Measurements from ENCODE around the gene DDX23.
A peak's percentile ranks its signal among the peaks of the same experiment; 100 is the strongest.
"Not testable (repeated sequence)": the region's sequence is repeated elsewhere in the genome, so short reads cannot be mapped to it uniquely, and the experiment has no call there.

Gene DDX23

DNA sequence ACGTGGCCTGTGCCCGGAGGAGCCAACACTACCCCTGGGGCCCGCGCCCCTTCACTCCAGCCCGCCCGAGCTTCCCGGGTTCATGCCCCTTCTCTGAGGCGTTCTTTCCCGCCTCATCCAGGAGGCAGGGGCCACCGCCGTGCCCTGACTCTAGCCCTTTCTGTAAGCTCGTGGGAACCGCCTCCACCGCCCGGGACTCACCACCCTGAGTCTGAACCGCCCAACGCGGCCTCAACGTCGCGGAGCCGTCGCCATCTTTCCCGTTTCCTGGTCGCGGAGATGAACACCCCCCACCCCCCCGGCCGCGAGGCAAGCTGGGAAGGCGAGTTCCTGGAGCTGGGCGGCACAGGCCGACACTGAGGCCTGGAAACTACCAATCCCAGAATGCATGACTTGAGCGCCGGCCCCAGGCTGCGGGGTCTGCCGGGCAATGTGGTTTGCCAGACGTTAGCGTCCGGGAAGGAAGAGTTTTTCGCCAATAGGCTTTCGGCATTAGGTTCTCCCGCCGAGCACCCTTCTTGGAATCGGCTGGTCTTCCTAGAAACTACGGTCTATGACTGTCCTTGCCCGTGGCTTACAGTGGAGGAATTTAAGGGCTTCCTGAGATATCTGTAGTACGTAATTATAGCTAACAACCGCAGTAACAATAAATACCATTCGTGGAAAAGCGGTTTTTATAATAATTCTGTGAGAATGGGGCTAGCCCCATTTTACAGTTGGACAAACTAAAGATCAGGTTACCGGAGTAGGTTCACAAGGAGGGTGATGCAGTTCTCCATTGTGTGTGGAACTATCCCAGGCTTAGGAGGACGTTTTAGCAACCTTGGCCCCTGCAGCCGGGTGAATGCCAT lies at the start of gene DDX23:
Gene DDX23 (minus strand): TSS at position 281 of the 851 bp plus-strand sequence. CDS start 6,381 bp downstream, outside the sequence.
- DNase-seq = peak; percentile 98

GRCh38 chr12:48901278-48901677 lies 49.3 kb upstream of the DDX23 start:
- no peak for DNase-seq

- DNase-seq = no peak
Measured at GRCh38 chr12:48899651-48900050, 47.7 kb upstream of the DDX23 start.

DNA sequence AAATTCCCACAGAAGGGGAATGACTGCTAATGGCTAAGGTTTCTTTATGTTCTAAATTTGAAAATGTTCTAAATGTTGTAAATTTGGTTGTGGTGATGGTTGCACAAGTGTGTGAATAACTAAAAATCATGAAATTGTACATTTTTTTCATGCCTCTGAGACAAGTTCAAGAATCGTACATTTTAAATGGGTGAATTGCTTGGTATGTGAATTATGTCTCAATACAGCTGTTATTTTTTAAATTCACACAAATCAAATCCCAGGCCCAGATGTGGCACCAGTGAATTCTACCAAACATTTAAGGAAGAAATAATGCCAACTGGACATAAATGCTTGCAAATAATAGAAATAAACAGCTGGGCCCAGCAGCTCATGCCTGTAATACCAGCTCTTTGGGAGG lies 42.3 kb upstream of the DDX23 start:
- no peak for DNase-seq

DNA sequence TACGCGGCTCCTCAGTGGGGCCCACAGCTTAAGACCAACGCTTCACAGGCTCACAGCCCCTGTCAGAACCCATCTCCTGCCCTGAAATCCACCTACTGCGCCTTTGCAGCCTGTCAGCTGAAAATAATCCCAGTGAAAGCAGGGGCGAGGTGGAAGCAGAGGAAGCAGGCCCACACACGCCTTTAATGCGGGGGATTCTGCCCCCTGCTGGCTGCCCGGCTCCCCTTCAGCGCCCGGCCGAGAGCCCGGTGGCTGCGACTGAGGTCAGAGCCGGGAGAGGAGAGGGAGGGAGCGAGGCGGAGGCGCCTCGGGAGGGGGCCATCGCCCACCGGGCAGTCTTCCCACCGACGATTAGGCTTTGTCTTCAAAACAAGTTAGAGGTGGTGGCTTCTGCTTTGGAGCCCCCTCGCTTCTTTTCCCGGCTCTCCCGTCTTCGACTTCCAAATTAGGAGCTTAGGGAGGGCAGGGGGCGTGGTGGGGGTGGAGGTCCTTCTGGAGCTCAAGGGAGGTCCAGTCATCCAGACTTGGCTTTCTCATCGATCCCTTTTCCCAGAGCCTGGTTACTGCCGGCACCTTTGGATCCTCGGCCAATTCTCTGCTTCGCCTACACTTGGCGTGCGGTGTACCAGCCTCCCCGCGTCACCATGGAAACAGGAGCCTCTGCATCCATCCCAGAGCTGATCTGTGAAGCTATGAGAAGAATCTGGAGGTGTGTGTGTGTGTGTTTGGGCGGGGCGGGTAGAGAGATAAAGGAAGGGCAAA lies 38.9 kb upstream of the DDX23 start:
- DNase-seq = peak; percentile 95

- no peak for DNase-seq
Measured at GRCh38 chr12:48889679-48890078, 37.7 kb upstream of the DDX23 start.

- DNase-seq = peak; percentile 91
Measured at GRCh38 chr12:48883305-48884161, 31.6 kb upstream of the DDX23 start.

GRCh38 chr12:48882972-48883304 lies 31.0 kb upstream of the DDX23 start:
- DNase-seq = no peak

DNA sequence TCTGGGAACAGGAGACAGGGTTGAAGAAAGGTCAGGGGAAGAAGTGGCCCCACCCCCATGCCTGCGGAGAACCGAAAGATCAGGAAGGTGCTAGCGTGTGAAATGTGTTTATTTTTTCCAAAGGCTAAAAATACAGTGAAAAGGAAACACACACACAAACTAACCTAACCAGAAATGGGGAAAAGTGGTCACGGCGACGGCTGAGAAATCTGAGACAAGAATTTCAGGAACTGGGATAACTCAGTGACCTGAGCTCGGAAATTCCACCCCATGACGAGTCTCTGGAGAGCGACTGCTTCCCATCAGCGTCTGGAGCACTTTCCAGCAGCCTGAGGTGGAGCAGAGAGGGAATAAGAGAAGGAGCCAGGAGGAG lies 30.3 kb upstream of the DDX23 start:
- peak; percentile 66 for DNase-seq

DNA sequence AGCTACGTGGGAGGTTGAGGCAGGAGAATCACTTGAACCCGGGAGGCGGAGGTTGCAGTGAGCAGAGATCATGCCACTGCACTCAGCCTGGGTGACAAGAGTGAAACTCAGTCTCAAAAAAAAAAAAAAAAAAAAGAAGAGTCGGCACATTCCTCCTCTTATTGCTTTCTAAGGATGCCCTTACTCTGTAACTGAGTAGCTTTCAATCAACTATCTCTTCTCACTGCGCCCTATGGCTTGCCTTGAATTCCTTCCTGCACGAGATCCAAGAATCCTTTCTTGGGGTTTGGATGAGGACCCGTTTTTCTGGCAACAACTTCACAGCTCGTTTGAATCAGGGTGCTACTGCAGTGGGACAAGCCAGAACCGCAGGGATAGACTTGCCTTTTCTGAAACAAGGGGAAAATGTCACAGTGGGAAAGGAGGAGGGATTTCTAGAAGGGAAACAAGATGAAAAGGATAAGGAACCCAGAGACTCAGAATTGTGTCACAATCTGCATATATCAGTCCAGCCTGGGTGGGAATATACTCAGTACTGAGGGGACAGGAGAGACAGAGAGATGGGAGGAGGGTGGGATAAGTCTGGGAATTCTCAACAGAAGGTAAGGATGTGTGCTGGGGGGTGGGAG lies 29.8 kb upstream of the DDX23 start:
- DNase-seq = peak; percentile 46

DNA sequence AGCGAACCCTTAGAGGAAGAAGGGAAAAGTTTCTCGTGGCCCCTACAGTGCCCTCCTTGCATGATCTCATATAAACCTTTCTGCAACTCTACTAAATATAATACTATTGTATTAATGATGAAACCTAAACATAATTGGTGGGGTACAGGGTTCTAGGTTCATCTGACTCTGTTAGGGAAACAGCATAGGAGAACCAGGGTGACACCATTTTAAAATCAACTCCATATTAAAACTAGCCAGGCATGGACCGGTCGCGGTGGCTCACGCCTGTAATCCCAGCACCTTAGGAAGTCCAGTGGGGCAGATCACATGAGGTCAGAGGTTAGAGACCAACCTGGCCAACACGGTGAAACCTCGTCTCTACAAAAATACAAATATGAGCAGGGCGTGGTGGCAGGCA lies 28.7 kb upstream of the DDX23 start:
- no peak for DNase-seq

DNA sequence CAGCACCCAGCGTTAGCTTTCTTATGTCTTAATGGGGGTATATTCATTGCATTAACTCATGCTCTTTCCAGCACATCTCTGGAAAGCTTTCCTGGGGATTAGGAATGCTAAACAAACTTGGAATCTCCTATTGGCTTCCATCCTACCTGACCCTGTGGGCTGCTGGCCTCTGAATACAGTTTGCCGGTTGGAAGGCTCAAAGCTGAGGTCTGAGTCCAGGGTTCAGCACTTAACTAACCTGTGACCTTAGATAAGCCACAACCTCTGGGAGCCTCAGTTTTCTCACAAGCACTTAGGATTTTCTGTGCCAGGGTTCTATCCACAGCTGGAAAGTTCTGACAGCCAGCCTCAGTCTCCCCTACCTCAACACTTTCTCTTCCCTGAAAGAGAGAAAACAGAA lies 26.6 kb upstream of the DDX23 start:
- no peak for DNase-seq

DNA sequence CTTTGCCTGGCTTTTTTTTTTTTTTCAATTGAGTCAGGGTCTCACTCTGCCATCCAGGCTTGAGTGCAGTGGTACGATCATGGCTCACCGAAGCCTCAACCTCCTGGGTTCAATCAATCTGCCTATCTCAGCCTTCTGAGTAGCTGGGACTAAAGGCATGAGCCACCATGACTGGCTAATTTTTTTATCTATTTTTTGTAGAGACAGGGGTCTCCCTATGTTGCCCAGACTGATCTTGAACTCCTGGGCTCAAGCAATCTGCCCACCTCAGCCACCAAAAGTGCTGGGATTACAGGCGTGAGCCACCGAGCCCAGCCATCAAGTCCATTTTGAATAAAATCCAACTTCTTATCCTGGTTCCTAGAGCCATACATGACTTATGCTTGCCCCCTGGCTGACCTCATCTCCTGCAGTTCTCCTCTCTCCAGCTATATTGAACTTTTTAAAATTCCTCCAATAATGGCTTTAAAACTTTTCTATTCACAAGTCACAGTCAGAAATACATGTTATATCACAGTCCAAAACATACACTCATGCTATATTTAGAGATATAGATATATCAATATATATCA lies 24.1 kb upstream of the DDX23 start:
- no peak for DNase-seq

DNA sequence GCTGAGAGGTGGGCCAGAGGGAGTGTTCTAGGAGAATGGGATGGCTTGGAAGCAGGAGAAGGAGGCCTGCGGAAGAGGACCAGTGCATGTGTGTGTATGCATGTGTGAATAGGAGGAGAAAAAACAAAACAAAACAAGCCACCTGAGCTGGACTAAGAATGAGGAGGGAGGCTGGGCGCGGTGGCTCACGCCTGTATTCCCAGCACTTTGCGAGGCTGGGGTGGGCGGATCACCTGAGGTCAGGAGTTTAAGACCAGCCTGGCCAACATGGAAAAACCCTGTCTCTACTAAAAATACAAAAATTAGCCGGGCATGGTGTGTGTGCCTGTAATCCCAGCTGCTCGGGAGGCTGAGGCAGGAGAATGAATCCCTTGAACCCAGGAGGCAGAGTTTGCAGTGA lies 21.6 kb upstream of the DDX23 start:
- not testable (repeated sequence) for DNase-seq

- DNase-seq = no peak
Measured at GRCh38 chr12:48873096-48873495, 21.1 kb upstream of the DDX23 start.

DNA sequence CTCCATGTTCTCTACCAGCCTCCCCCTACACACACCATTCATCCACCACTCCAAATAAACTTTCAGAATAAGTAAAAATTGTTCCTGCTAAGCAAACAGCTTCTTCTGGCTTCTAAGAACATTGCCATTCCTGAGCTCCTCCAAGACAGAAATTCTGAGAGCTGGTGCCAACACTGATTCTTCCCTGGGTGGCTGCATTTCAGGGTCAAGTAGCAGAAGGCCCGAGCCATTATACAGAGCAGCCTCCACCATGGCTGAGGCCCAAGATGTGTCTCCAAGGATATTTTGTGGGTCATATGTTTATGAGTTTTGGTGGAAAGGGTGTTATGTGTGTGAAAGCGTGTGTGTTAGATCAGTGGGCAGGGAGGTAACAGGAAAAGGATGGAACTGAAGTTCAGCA lies 17.2 kb upstream of the DDX23 start:
- DNase-seq = no peak

DNA sequence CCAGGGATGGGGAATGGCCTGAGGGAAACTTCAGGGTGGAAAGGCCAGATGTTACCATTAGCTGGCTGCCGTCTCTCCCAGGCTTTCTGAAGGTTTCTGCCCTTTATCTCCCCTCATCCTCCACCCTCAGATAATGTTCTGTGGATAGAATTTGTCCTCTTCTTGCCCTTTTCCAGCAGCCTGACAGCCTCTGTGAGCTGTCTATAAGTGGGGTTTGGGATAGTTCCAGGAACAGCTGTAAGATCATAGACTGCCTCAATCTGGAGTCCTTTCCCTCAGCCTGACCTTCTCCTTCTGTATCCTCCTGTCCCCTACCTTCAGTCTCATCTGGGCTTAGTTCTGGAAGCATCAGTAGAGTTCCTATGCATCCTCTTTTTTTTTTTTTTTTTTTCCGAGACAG lies 16.5 kb upstream of the DDX23 start:
- no peak for DNase-seq

DNA sequence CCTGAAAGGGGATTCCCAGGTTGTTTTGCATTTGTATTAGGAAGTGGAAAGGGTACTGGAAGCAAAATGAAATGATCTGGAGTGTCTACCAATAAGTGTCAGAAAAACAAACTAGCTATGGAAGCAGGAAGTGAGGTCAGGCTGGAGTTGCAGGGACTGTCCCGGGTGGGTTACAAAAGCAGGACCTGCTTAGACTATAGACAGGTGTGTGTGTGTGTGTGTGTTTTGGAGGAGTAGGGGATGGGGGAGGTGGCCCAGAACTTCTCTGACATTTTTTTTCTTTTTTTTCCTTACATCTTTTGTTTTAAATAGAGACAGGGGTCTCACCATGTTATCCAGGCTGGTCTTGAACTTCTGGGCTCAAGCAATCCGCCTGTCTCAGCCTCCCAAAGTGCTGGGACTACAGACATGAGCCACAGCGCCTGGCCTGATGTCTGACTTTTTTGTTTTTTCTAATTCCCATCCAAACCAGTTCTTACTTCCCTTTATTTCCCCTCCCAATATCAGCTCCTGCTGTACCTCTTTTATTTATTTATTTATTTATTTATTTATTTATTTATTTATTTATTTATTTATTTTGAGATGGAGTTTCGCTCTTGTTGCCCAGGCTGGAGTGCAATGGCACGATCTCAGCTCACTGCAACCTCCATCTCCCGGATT lies 14.2 kb upstream of the DDX23 start:
- no peak for DNase-seq

GRCh38 chr12:48865281-48866051 lies 13.5 kb upstream of the DDX23 start, which contains the start of gene RND1:
Gene RND1 (minus strand): TSS chr12:48865870. CDS start chr12:48865767, 103 bp downstream.
- DNase-seq = peak; percentile 97

DNA sequence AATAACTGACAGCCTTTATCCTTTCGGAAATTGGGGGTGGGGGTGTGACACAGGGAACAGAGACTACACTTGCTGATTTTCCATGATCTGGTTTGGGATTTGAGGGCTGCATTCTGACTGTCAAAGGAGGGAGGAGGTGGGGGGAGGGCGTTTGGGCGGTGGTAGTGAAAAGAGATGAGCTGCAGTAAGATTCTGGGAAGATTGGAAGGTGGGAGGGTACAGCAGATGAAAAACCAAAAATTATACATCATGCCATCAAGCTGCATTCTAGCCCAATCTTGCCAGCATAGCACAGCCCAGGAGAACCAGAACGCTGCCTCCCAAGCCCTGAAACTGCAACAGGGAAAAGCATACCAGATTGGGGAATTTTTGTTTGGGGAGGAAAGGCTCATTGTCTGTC lies 11.3 kb upstream of the DDX23 start:
- DNase-seq = no peak

- no peak for DNase-seq
Measured at GRCh38 chr12:48862760-48863159, 10.8 kb upstream of the DDX23 start.
